Kidney (tissue), 14 donors: Measurements from ENCODE around the gene VPS4B. TPM values are rescaled to one million over a fixed set of nuclear protein-coding genes. Genes with fewer than 3 reads are reported as not detected.

Source experiments
- DNase-seq, 5 donors: peaks; one replicate each; pipeline ENCODE4 v3.0.0-alpha.2; 2013 to 2020
- FAIRE-seq: peaks from 2 replicates; lab custom pipeline; 2012; peaks lifted over from hg19 to GRCh38; lab: Jason Lieb, UNC
- H3K27ac ChIP-seq, 2 donors: one replicate each; pipeline ENCODE4 v1.7.0; 2013; ENCODE audit warnings: low read depth in 2 of 2, low read length in 2 of 2, inconsistent platforms in 1 of 2
- H3K27me3 ChIP-seq: one replicate; pipeline ENCODE4 v1.7.1; 2013; ENCODE audit warnings: low read length, inconsistent platforms; ENCODE audit not compliant: control insufficient read depth, insufficient read depth
- H3K36me3 ChIP-seq, 3 donors: one replicate each; pipeline versions ENCODE4 v1.7.0 to v1.7.1; 2013; ENCODE audit warnings: low read length in 3 of 3, control low read depth in 1 of 3, inconsistent platforms in 1 of 3; ENCODE audit not compliant: insufficient read depth in 3 of 3, control insufficient read depth in 2 of 3
- H3K4me1 ChIP-seq, 3 donors: one replicate each; pipeline versions ENCODE4 v1.7.0 to v1.7.1; 2013; ENCODE audit warnings: low read length in 3 of 3, inconsistent platforms in 1 of 3, low read depth in 1 of 3; ENCODE audit not compliant: control insufficient read depth in 2 of 3, insufficient read depth in 2 of 3
- H3K4me3 ChIP-seq, 3 donors: one replicate each; pipeline versions ENCODE4 v1.7.0 to v1.8.1; 2013; ENCODE audit warnings: low read length in 3 of 3, control low read depth in 1 of 3, inconsistent platforms in 1 of 3
- H3K9ac ChIP-seq, 3 donors: one replicate each; pipeline versions ENCODE4 v1.7.0 to v1.7.1; 2013; ENCODE audit warnings: low read length in 3 of 3, control low read depth in 1 of 3, inconsistent platforms in 1 of 3
- H3K9me3 ChIP-seq, 3 donors: one replicate each; pipeline versions ENCODE4 v1.7.0 to v1.7.1; 2013; ENCODE audit warnings: low read length in 3 of 3, control low read depth in 1 of 3, inconsistent platforms in 1 of 3; ENCODE audit not compliant: control insufficient read depth in 2 of 3, insufficient read depth in 1 of 3
- CTCF ChIP-seq: IDR thresholded peaks from 3 replicates; pipeline ENCODE4 v1.5.1; 2012; ENCODE audit warnings: mild to moderate bottlenecking, moderate library complexity, borderline replicate concordance; ENCODE audit not compliant: insufficient read depth; ENCODE audit errors: extremely low read depth
- intact Hi-C: fragments of 100-400 bp; cut with DNase I; formaldehyde crosslinking; loops from one replicate; pipeline ENCODE4 v1.11.1; 2022
- polyA plus RNA-seq: library from polyadenylated mRNA; stranded (reverse); fragments of 350-450 nt; fragmentation: Illumina TruSeq; extraction: RNeasy Lipid Tissue Mini Kit (QIAGEN cat#74804); gene quantifications from one replicate; pipeline ENCODE4 v1.2.3, GENCODE V29; 2014; ENCODE audit warnings: low read depth, low replicate concordance; ENCODE audit not compliant: insufficient read depth
- total RNA-seq: library from RNA; stranded (reverse); fragmentation: NEBNext Ultra II Directional; extraction: Animal tissue kit (Norgen Biotek cat#: 25700); gene quantifications from one replicate; pipeline ENCODE4 v1.2.1, GENCODE V29; 2021
- donor health status: control.
- donor health status: control.
- donor health status: control.
- donor health status: control.
- donor health status: control.
- donor health status: DM: yes; HTN: yes; CAD: no.
- donor health status: Normal renal cell carcinoma (clear cell type).

The VPS4B gene
- total and polyA plus RNA-seq, 2 donors from 2014 or later = 15.7 to 63.7 TPM

- Histone ChIP-seq H3K27ac (no peak overlapping the region), H3K4me1 (no peaks in the 10 kb centered on the region), H3K9ac (no peak overlapping the region), H3K4me3 (no peak overlapping the region), H3K36me3 (no peaks in the 10 kb centered on the region), H3K27me3 (no peaks in the 10 kb centered on the region), H3K9me3 (no peaks in the 10 kb centered on the region)
- DNase-seq (no peak), FAIRE-seq (no peak)
- TF ChIP-seq CTCF = no peak
- intact Hi-C loops = no loop called here
Observed at GRCh38 chr18:63467699-63468098, 45.4 kb upstream of the VPS4B start.

- TF ChIP-seq CTCF = no peak
- H3K27me3 ChIP-seq = no peaks in the 10 kb centered on the region
- no peaks in the 10 kb centered on the region for H3K9me3 ChIP-seq
- DNase-seq = no peak
- no peak for FAIRE-seq
- no peaks in the 10 kb centered on the region for H3K36me3 ChIP-seq
- H3K4me3 ChIP-seq = no peak overlapping the region
- no peak overlapping the region for H3K9ac ChIP-seq
- H3K4me1 ChIP-seq = no peaks in the 10 kb centered on the region
- H3K27ac ChIP-seq = no peak overlapping the region
- intact Hi-C loops = no loop called here
Observed at GRCh38 chr18:63465059-63465458, 42.8 kb upstream of the VPS4B start.

- DNase-seq (no peak), FAIRE-seq (no peak)
- H3K9ac ChIP-seq = no peak overlapping the region
- no peaks in the 10 kb centered on the region for H3K27me3 ChIP-seq
- TF ChIP-seq CTCF = no peak
- H3K27ac ChIP-seq = no peak overlapping the region
- no peaks in the 10 kb centered on the region for H3K36me3 ChIP-seq
- H3K4me1 ChIP-seq = no peaks in the 10 kb centered on the region
- H3K4me3 ChIP-seq = no peak overlapping the region
- H3K9me3 ChIP-seq = no peaks in the 10 kb centered on the region
- intact Hi-C loops = no loop called here
Observed at GRCh38 chr18:63464434-63464833, 42.2 kb upstream of the VPS4B start.

- no peaks in the 10 kb centered on the region for H3K36me3 ChIP-seq
- H3K27me3 ChIP-seq = no peaks in the 10 kb centered on the region
- no peak for FAIRE-seq
- intact Hi-C loops = no loop called here
- H3K9me3 ChIP-seq = no peaks in the 10 kb centered on the region
- H3K9ac ChIP-seq = no peak overlapping the region
- no peak overlapping the region for H3K27ac ChIP-seq
- no peak overlapping the region for H3K4me3 ChIP-seq
- H3K4me1 ChIP-seq = no peaks in the 10 kb centered on the region
- TF ChIP-seq CTCF = no peak
- no peak for DNase-seq
Observed at GRCh38 chr18:63460414-63460813, 38.1 kb upstream of the VPS4B start.
